Neural cell (in vitro differentiated cells): ENCODE measurements around the gene SIGLEC1. TPM values are rescaled to one million over a fixed set of nuclear protein-coding genes. Genes with fewer than 3 reads are reported as not detected.

Experiments
- H2AFZ ChIP-seq: fragments of 200-600, 300-800 bp; sonication (generic), shearing (Covaris generic); 2 replicates; pipeline ENCODE4 v1.6.0; 2014; ENCODE audit warnings: low read depth, mild to moderate bottlenecking, antibody characterized with exemption, low read length, moderate library complexity
- H3F3A ChIP-seq: fragments of 200-600 bp; shearing (Covaris generic); 2 replicates; pipeline ENCODE4 v1.6.1; 2016; ENCODE audit warnings: mild to moderate bottlenecking, moderate library complexity, mixed read lengths, antibody characterized with exemption, low read length; ENCODE audit not compliant: insufficient read depth, poor library complexity, severe bottlenecking
- H3K27ac ChIP-seq: fragments of 200-600, 300-800 bp; sonication (generic), shearing (Covaris generic); 2 replicates; pipeline ENCODE4 v1.5.1; 2014; ENCODE audit warnings: mild to moderate bottlenecking, low read length, moderate library complexity
- H3K27me3 ChIP-seq: fragments of 300-800, 200-600 bp; sonication (generic), shearing (Covaris generic); 2 replicates; pipeline ENCODE4 v1.6.0; 2014; ENCODE audit warnings: mild to moderate bottlenecking, low read depth, low read length, moderate library complexity; ENCODE audit not compliant: insufficient read depth
- H3K36me3 ChIP-seq: fragments of 300-800, 200-600 bp; sonication (generic), shearing (Covaris generic); 2 replicates; pipeline ENCODE4 v1.5.1; 2014; ENCODE audit warnings: mild to moderate bottlenecking, antibody characterized with exemption, low read length, moderate library complexity; ENCODE audit not compliant: insufficient read depth
- H3K4me2 ChIP-seq: fragments of 300-800, 200-600 bp; sonication (generic), shearing (Covaris generic); 2 replicates; pipeline ENCODE4 v1.6.0; 2014; ENCODE audit warnings: mild to moderate bottlenecking, low read length
- H3K4me3 ChIP-seq: fragments of 300-800, 200-600 bp; sonication (generic), shearing (Covaris generic); 2 replicates; pipeline ENCODE4 v1.5.1; 2014; ENCODE audit warnings: mild to moderate bottlenecking, low read length, moderate library complexity
- H3K79me2 ChIP-seq: fragments of 200-600 bp; shearing (Covaris generic); replicated peaks from 2 replicates; pipeline ENCODE4 v1.6.0; 2014; ENCODE audit warnings: mild to moderate bottlenecking, low read length, moderate library complexity; ENCODE audit not compliant: insufficient read depth
- H3K9ac ChIP-seq: fragments of 300-800, 200-600 bp; sonication (generic), shearing (Covaris generic); 2 replicates; pipeline ENCODE4 v1.6.1; 2016; ENCODE audit warnings: mild to moderate bottlenecking, low read length, mixed read lengths
- H3K9me2 ChIP-seq: fragments of 200-600 bp; shearing (Covaris generic); 2 replicates; pipeline ENCODE4 v1.6.1; 2016; ENCODE audit warnings: mild to moderate bottlenecking, low read length, mixed read lengths; ENCODE audit not compliant: insufficient read depth
- H3K9me3 ChIP-seq: fragments of 200-600, 300-800 bp; sonication (generic), shearing (Covaris generic); 2 replicates; pipeline ENCODE4 v1.6.1; 2016; ENCODE audit warnings: mild to moderate bottlenecking, mixed run types, low read length, moderate library complexity, mixed read lengths
- H4K20me1 ChIP-seq: fragments of 200-600 bp; shearing (Covaris generic); 2 replicates; pipeline ENCODE4 v1.6.1; 2016; ENCODE audit warnings: mild to moderate bottlenecking, mixed run types; ENCODE audit not compliant: insufficient read depth
- EP300 ChIP-seq: fragments of 450-650 bp; conservative IDR thresholded peaks from 2 replicates; pipeline ENCODE4 v1.6.1; 2014; ENCODE audit warnings: antibody characterized with exemption, mild to moderate bottlenecking, moderate library complexity; ENCODE audit not compliant: poor library complexity, severe bottlenecking
- EZH2 ChIP-seq: fragments of 200-600, 300-800 bp; shearing (Covaris generic), sonication (generic); IDR thresholded peaks from 2 replicates; pipeline ENCODE4 v1.6.1; 2014; ENCODE audit warnings: antibody characterized with exemption, low read length, borderline replicate concordance, mild to moderate bottlenecking; ENCODE audit not compliant: insufficient read depth, poor library complexity, severe bottlenecking
- MXI1 ChIP-seq: fragments of 450-650 bp; conservative IDR thresholded peaks from 2 replicates; pipeline ENCODE4 v1.6.1; 2014; ENCODE audit warnings: antibody characterized with exemption, mild to moderate bottlenecking; ENCODE audit not compliant: poor library complexity, severe bottlenecking
- POLR2AphosphoS5 ChIP-seq: IDR thresholded peaks from 2 replicates; pipeline ENCODE4 v1.6.1; 2012
- RAD21 ChIP-seq: fragments of 450-650 bp; conservative IDR thresholded peaks from 2 replicates; pipeline ENCODE4 v1.6.1; 2014; ENCODE audit warnings: antibody characterized with exemption, mild to moderate bottlenecking, moderate library complexity
- SMC3 ChIP-seq: fragments of 450-650 bp; conservative IDR thresholded peaks from 2 replicates; pipeline ENCODE4 v1.6.1; 2014; ENCODE audit warnings: antibody characterized with exemption, mild to moderate bottlenecking, moderate library complexity; ENCODE audit not compliant: poor library complexity
- TAF1 ChIP-seq: IDR thresholded peaks from 2 replicates; pipeline ENCODE4 v1.6.1; 2012; ENCODE audit warnings: low read depth
- polyA plus RNA-seq: library from polyadenylated mRNA; depleted of rRNA; stranded (reverse); fragments of >200 nt; gene quantifications from 2 replicates; pipeline ENCODE4 v1.2.3, GENCODE V29; 2014
- TF ChIP-seq, protein P1 (sequence below): fragments of 450-650 bp; IDR thresholded peaks from 2 replicates; pipeline ENCODE4 v1.5.1; 2014; ENCODE audit warnings: antibody characterized with exemption, mild to moderate bottlenecking, moderate library complexity; ENCODE audit not compliant: poor library complexity, severe bottlenecking
- TF ChIP-seq, protein P2 (sequence below): IDR thresholded peaks from 2 replicates; pipeline ENCODE4 v1.6.1; 2012; ENCODE audit warnings: borderline replicate concordance

Gene SIGLEC1
- polyA plus RNA-seq, 1 donor from 2014 or later = 0.12 TPM

DNA sequence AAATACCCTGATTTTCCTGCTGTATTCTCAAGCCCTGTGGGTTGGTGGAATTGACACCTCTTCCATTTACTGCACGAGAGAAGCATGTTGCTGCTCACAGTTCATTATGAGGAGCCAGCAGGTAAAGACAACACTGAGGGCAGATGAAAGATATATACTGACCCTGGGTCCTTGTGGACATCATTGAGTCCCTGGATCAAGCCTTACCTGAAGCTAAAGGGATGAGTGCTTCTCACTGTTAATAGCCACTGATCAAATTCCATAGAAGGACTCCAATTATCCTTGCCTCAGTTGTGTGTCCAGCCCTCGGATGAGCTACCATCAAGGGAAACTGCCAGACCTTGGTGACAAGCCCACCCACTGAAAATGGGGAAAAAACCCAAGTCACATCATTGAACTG is 7.7 kb upstream of the SIGLEC1 start:
- no peaks in the 10 kb centered on the region for H3K9me2 ChIP-seq
- H3K79me2 ChIP-seq = no peaks in the 10 kb centered on the region
- H3K4me2 ChIP-seq = no peak overlapping the region
- no peaks in the 10 kb centered on the region for H3K36me3 ChIP-seq
- no peak for TF ChIP-seq EP300
- no peak for TF ChIP-seq SMC3
- H2AFZ ChIP-seq = no peak overlapping the region
- no peaks in the 10 kb centered on the region for H4K20me1 ChIP-seq
- no peak overlapping the region for H3K4me3 ChIP-seq
- no peaks in the 10 kb centered on the region for H3K9me3 ChIP-seq
- no peak overlapping the region for H3K9ac ChIP-seq
- H3F3A ChIP-seq = no peaks in the 10 kb centered on the region
- no peaks in the 10 kb centered on the region for H3K27me3 ChIP-seq
- H3K27ac ChIP-seq = no peak overlapping the region

DNA sequence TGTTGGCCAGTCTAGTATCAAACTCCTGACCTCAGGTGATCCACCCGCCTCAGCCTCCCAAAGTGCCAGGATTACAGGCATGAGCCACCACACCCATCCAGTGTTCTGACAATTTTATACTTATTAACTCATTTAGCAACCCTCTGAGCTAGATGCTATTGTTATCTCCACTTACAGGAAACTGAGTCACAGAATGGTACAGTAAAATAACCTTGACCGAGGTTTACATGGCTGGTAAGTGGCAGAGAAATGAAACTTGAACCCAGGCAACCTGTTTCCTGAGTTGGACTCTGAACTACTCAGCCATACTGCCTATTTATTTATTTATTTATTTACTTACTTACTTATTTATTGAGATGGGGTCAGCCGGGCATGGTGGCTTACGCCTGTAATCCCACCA is 6.6 kb upstream of the SIGLEC1 start:
- H3K27me3 ChIP-seq = no peaks in the 10 kb centered on the region
- TF ChIP-seq POLR2AphosphoS5 (no peak), TAF1 (no peak), EP300 (no peak), SMC3 (no peak), MXI1 (no peak), EZH2 (no peak), RAD21 (no peak)
- TF ChIP-seq, protein P1, sequence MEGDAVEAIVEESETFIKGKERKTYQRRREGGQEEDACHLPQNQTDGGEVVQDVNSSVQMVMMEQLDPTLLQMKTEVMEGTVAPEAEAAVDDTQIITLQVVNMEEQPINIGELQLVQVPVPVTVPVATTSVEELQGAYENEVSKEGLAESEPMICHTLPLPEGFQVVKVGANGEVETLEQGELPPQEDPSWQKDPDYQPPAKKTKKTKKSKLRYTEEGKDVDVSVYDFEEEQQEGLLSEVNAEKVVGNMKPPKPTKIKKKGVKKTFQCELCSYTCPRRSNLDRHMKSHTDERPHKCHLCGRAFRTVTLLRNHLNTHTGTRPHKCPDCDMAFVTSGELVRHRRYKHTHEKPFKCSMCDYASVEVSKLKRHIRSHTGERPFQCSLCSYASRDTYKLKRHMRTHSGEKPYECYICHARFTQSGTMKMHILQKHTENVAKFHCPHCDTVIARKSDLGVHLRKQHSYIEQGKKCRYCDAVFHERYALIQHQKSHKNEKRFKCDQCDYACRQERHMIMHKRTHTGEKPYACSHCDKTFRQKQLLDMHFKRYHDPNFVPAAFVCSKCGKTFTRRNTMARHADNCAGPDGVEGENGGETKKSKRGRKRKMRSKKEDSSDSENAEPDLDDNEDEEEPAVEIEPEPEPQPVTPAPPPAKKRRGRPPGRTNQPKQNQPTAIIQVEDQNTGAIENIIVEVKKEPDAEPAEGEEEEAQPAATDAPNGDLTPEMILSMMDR = no peak
- TF ChIP-seq, protein P2, sequence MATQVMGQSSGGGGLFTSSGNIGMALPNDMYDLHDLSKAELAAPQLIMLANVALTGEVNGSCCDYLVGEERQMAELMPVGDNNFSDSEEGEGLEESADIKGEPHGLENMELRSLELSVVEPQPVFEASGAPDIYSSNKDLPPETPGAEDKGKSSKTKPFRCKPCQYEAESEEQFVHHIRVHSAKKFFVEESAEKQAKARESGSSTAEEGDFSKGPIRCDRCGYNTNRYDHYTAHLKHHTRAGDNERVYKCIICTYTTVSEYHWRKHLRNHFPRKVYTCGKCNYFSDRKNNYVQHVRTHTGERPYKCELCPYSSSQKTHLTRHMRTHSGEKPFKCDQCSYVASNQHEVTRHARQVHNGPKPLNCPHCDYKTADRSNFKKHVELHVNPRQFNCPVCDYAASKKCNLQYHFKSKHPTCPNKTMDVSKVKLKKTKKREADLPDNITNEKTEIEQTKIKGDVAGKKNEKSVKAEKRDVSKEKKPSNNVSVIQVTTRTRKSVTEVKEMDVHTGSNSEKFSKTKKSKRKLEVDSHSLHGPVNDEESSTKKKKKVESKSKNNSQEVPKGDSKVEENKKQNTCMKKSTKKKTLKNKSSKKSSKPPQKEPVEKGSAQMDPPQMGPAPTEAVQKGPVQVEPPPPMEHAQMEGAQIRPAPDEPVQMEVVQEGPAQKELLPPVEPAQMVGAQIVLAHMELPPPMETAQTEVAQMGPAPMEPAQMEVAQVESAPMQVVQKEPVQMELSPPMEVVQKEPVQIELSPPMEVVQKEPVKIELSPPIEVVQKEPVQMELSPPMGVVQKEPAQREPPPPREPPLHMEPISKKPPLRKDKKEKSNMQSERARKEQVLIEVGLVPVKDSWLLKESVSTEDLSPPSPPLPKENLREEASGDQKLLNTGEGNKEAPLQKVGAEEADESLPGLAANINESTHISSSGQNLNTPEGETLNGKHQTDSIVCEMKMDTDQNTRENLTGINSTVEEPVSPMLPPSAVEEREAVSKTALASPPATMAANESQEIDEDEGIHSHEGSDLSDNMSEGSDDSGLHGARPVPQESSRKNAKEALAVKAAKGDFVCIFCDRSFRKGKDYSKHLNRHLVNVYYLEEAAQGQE = no peak
- H3K9me3 ChIP-seq = no peaks in the 10 kb centered on the region
- no peak overlapping the region for H3K27ac ChIP-seq
- no peak overlapping the region for H3K4me3 ChIP-seq
- no peak overlapping the region for H3K9ac ChIP-seq
- no peak overlapping the region for H2AFZ ChIP-seq
- H4K20me1 ChIP-seq = no peaks in the 10 kb centered on the region
- no peaks in the 10 kb centered on the region for H3K9me2 ChIP-seq
- H3K79me2 ChIP-seq = no peaks in the 10 kb centered on the region
- H3F3A ChIP-seq = no peaks in the 10 kb centered on the region
- no peak overlapping the region for H3K4me2 ChIP-seq
- H3K36me3 ChIP-seq = no peaks in the 10 kb centered on the region
